Endothelial cell of umbilical vein (primary cell): Measurements from ENCODE around the gene GAB1. TPM values are rescaled to one million over a fixed set of nuclear protein-coding genes. Genes with fewer than 3 reads are reported as not detected.

Experiments
- BruUV-seq: library from RNA; stranded (reverse); fragments of 400-500 nt; replicated peaks from 2 replicates; lab custom pipeline; 2021; lab: Mats Ljungman, UMichigan
- CTCF ChIA-PET: fragments of 300-600, 350-600 bp; sonication (Branson Sonifier 250); formaldehyde crosslinking; loops from one replicate; lab custom pipeline; 2021; ENCODE audit warnings: antibody characterized with exemption, inconsistent platforms; lab: Charles Lee
- POLR2A ChIA-PET: fragments of 300-600, 350-600 bp; sonication (Branson Sonifier 250); formaldehyde crosslinking; loops from one replicate; lab custom pipeline; 2021; ENCODE audit warnings: antibody characterized with exemption, inconsistent platforms; lab: Charles Lee
- DNase-seq: peaks from one replicate; pipeline ENCODE4 v3.0.0-alpha.2; 2011; ENCODE audit warnings: low read depth, low spot score
- FAIRE-seq: peaks from 2 replicates; lab custom pipeline; 2011; peaks lifted over from hg19 to GRCh38; lab: Jason Lieb, UNC
- H2AFZ ChIP-seq: 2 replicates; pipeline ENCODE4 v1.6.0; 2012; ENCODE audit warnings: low read depth, low read length, control low read depth, inconsistent platforms
- H3K27ac ChIP-seq: 2 replicates; pipeline ENCODE4 v1.5.1; 2011; ENCODE audit warnings: low read depth, mild to moderate bottlenecking, control low read depth, low read length, moderate library complexity; ENCODE audit not compliant: insufficient read depth
- H3K27me3 ChIP-seq, 2 experiments: 2 replicates each; pipeline versions ENCODE4 v1.6.0 to v1.6.1; 2011; ENCODE audit warnings: low read length in 2 of 2, mixed read lengths in 1 of 2; ENCODE audit not compliant: control insufficient read depth in 2 of 2, insufficient read depth in 2 of 2
- H3K36me3 ChIP-seq, 2 experiments: 2 replicates in 1 of 2; 3 replicates in 1 of 2; pipeline ENCODE4 v1.5.1; 2011; ENCODE audit warnings: low read length in 2 of 2, mild to moderate bottlenecking in 1 of 2, moderate library complexity in 1 of 2; ENCODE audit not compliant: control insufficient read depth in 2 of 2, insufficient read depth in 2 of 2; ENCODE audit errors: extremely low read depth in 1 of 2
- H3K4me1 ChIP-seq: 3 replicates; pipeline ENCODE4 v1.5.1; 2011; ENCODE audit warnings: mild to moderate bottlenecking, low read length; ENCODE audit not compliant: control insufficient read depth, insufficient read depth; ENCODE audit errors: extremely low read depth
- H3K4me2 ChIP-seq: 2 replicates; pipeline ENCODE4 v1.6.1; 2011; ENCODE audit warnings: low read length, control low read depth, mixed read lengths; ENCODE audit not compliant: insufficient read depth
- H3K4me3 ChIP-seq, 3 experiments: fragments of 200-600 bp in 1 of 3; sonication (generic), shearing (Covaris generic) in 1 of 3; replicated peaks in 1 of 3; 2 replicates each; pipeline ENCODE4 v1.5.1; 2011 to 2016; ENCODE audit warnings: control low read depth in 3 of 3, low read length in 3 of 3, mild to moderate bottlenecking in 2 of 3, inconsistent platforms in 1 of 3, low read depth in 1 of 3, moderate library complexity in 1 of 3; ENCODE audit not compliant: insufficient read depth in 1 of 3
- H3K79me2 ChIP-seq: 2 replicates; pipeline ENCODE4 v1.6.0; 2012; ENCODE audit warnings: low read length, inconsistent platforms; ENCODE audit not compliant: control insufficient read depth, insufficient read depth
- H3K9ac ChIP-seq: replicated peaks from 2 replicates; pipeline ENCODE3; 2011; ENCODE audit warnings: low read length, control low read depth; ENCODE audit not compliant: insufficient read depth; ENCODE audit errors: extremely low read depth
- H3K9me1 ChIP-seq: replicated peaks from 3 replicates; pipeline ENCODE4 v1.6.0; 2011; ENCODE audit warnings: mild to moderate bottlenecking, low read length; ENCODE audit not compliant: control insufficient read depth, insufficient read depth; ENCODE audit errors: extremely low read depth
- H3K9me3 ChIP-seq: replicated peaks from 2 replicates; pipeline ENCODE4 v1.5.1; 2012; ENCODE audit warnings: low read length, inconsistent platforms; ENCODE audit not compliant: control insufficient read depth, insufficient read depth
- H4K20me1 ChIP-seq: replicated peaks from 2 replicates; pipeline ENCODE3; 2011; ENCODE audit warnings: mild to moderate bottlenecking, low read length; ENCODE audit not compliant: control insufficient read depth, insufficient read depth; ENCODE audit errors: extremely low read depth
- CTCF ChIP-seq, 2 donors: IDR thresholded peaks; 1 replicate in 1 of 2; 2 replicates in 1 of 2; pipeline ENCODE4 v1.5.1; 2011; ENCODE audit warnings: low read length in 2 of 2, mild to moderate bottlenecking in 2 of 2, moderate library complexity in 2 of 2, control low read depth in 1 of 2, inconsistent platforms in 1 of 2, low read depth in 1 of 2; ENCODE audit not compliant: insufficient read depth in 1 of 2; ENCODE audit errors: extremely low read depth in 1 of 2
- EZH2 ChIP-seq: IDR thresholded peaks from 2 replicates; pipeline ENCODE4 v1.6.1; 2012; ENCODE audit warnings: borderline replicate concordance, low read depth, mild to moderate bottlenecking, moderate library complexity, low read length, inconsistent platforms; ENCODE audit not compliant: severe bottlenecking
- FOS ChIP-seq: IDR thresholded peaks from 2 replicates; pipeline ENCODE4 v1.6.1; 2011; ENCODE audit warnings: mild to moderate bottlenecking, low read length, moderate library complexity, borderline replicate concordance; ENCODE audit not compliant: insufficient read depth
- GATA2 ChIP-seq: IDR thresholded peaks from 2 replicates; pipeline ENCODE4 v1.7.0; 2011; ENCODE audit warnings: low read depth, mild to moderate bottlenecking, moderate library complexity, mixed read lengths, low read length; ENCODE audit not compliant: insufficient read length, insufficient read depth
- JUN ChIP-seq: IDR thresholded peaks from 2 replicates; pipeline ENCODE4 v1.6.1; 2011; ENCODE audit warnings: borderline replicate concordance, low read depth; ENCODE audit not compliant: insufficient read length, insufficient read depth
- MAX ChIP-seq: IDR thresholded peaks from 2 replicates; pipeline ENCODE4 v1.6.1; 2011; ENCODE audit not compliant: insufficient read depth, insufficient read length
- MYC ChIP-seq: IDR thresholded peaks from one replicate; pipeline ENCODE4 v1.6.1; 2011; ENCODE audit warnings: mild to moderate bottlenecking, low read depth, low read length
- POLR2A ChIP-seq: IDR thresholded peaks from 2 replicates; pipeline ENCODE4 v1.6.1; 2012; ENCODE audit warnings: low read depth, mild to moderate bottlenecking, control low read depth, low read length
- POLR2AphosphoS5 ChIP-seq: IDR thresholded peaks from 2 replicates; pipeline ENCODE4 v1.6.1; 2012; ENCODE audit warnings: low read depth, mild to moderate bottlenecking, control low read depth, low read length, moderate library complexity; ENCODE audit not compliant: insufficient read depth
- dilution Hi-C: fragments of 300-500 bp; cut with MboI; formaldehyde crosslinking; loops from one replicate; pipeline ENCODE4 v1.15.0; 2019; ENCODE audit warnings: low sequenced_read_pairs; ENCODE audit not compliant: extremely low pct_ligation_motif_present
- intact Hi-C: fragments of 100-400 bp; cut with micrococcal nuclease; formaldehyde crosslinking; loops from one replicate; pipeline ENCODE4 v1.10.0; 2022
- polyA plus RNA-seq, 4 experiments: library from polyadenylated mRNA; depleted of rRNA in 3 of 4; stranded (reverse) in 3 of 4; unstranded in 1 of 4; fragments of >200 nt; gene quantifications; 2 replicates each; pipeline versions ENCODE4 v1.2.1 to v1.2.3, GENCODE V29; 2011 to 2012; ENCODE audit warnings: missing spikeins in 1 of 4
- total RNA-seq: library from RNA; stranded (reverse); gene quantifications from 2 replicates; pipeline ENCODE4 v1.2.3, GENCODE V29; 2021

The GAB1 gene
- total and polyA plus RNA-seq, 2 donors (not counting 3 experiments of a cell fraction or from before 2014, with no cell fraction given), result 9.3 to 37.7 TPM

GRCh38 chr4:143391261-143391660 is 54.6 kb downstream of the GAB1 start:
- POLR2A ChIA-PET, result no interaction called here

More at GRCh38 chr4:143391261-143391660, 54.6 kb downstream of the GAB1 start:
- Histone ChIP-seq H3K9me1 (no peaks in the 10 kb centered on the region), H3K36me3 (no peaks in the 10 kb centered on the region), H3K27ac (no peak overlapping the region), H3K27me3 (no peaks in the 10 kb centered on the region), H3K79me2 (no peaks in the 10 kb centered on the region), H4K20me1 (no peaks in the 10 kb centered on the region), H3K9me3 (no peaks in the 10 kb centered on the region), H3K9ac (no peak overlapping the region), H3K4me1 (no peaks in the 10 kb centered on the region), H3K4me2 (no peak overlapping the region), H2AFZ (no peak overlapping the region), H3K4me3 (no peak overlapping the region)
- CTCF ChIA-PET, result interaction anchor here (1.6 kb wide), 1 partner anchor 42 kb away, joined by 3 read pairs; no protein-coding TSS in a partner anchor
- DNase-seq, result no peak
- dilution Hi-C loops (no loop called here), intact Hi-C loops (no loop called here)
- no peak for FAIRE-seq
- no TSS peak for BruUV-seq
- TF ChIP-seq MYC (no peak), CTCF (IDR thresholded peaks at IDR 0.05; ENCODE audit: extremely low read depth in 1 of 2, insufficient read depth in 1 of 2, low read depth in 1 of 2, low read length in 2 of 2) (no peak), MAX (no peak), POLR2A (no peak), EZH2 (no peak), FOS (no peak), GATA2 (no peak), POLR2AphosphoS5 (no peak), JUN (no peak)
